Panc1 (cell line): ENCODE results near the gene SMIM29. TPM values are rescaled to one million over a fixed set of nuclear protein-coding genes. Genes with fewer than 3 reads are reported as not detected.
A peak's percentile ranks its signal among the peaks of the same experiment; 100 is the strongest.

Source experiments
- ATAC-seq: fragments of 200-7000 bp; cut with Tn5 transposase; 2 replicates; pipeline ENCODE4 v1.9.1; 2020; ENCODE audit warnings: mild to moderate bottlenecking, moderate library complexity
- BruUV-seq: library from RNA; stranded (reverse); fragments of 400-500 nt; replicated peaks from 2 replicates; lab custom pipeline; 2021; lab: Mats Ljungman, UMichigan
- CTCF ChIA-PET: fragments of 300-600 bp; sonication (Branson Sonifier 250); formaldehyde crosslinking; loops from one replicate; lab custom pipeline; 2022; ENCODE audit warnings: antibody characterized with exemption; lab: Charles Lee
- POLR2A ChIA-PET: fragments of 300-600 bp; sonication (Branson Sonifier 250); formaldehyde crosslinking; loops from one replicate; lab custom pipeline; 2022; ENCODE audit warnings: antibody characterized with exemption; lab: Charles Lee
- DNase-seq: peaks from one replicate; pipeline ENCODE4 v3.0.0-alpha.2; 2010; ENCODE audit warnings: low read depth, low spot score
- H3K27ac ChIP-seq: 2 replicates; pipeline ENCODE4 v1.5.1; 2011; ENCODE audit warnings: mild to moderate bottlenecking, low read length, inconsistent platforms
- H3K27me3 ChIP-seq: fragments of 200-500 bp; sonication (Bioruptor generic); 2 replicates; pipeline ENCODE4 v1.6.0; 2014; ENCODE audit warnings: low read length, inconsistent platforms; ENCODE audit not compliant: control insufficient read depth, insufficient read depth
- H3K36me3 ChIP-seq: fragments of 200-500 bp; sonication (Bioruptor generic); 2 replicates; pipeline ENCODE4 v1.5.1; 2014; ENCODE audit warnings: inconsistent platforms, mild to moderate bottlenecking, low read length, moderate library complexity; ENCODE audit not compliant: control insufficient read depth, insufficient read depth
- H3K4me1 ChIP-seq: 2 replicates; pipeline ENCODE4 v1.5.1; 2011; ENCODE audit warnings: inconsistent platforms, mild to moderate bottlenecking, low read length, moderate library complexity; ENCODE audit not compliant: control insufficient read depth, insufficient read depth
- H3K4me3 ChIP-seq, 2 experiments: 2 replicates each; pipeline ENCODE4 v1.5.1; 2011 to 2012; ENCODE audit warnings: low read depth in 2 of 2, low read length in 2 of 2, mild to moderate bottlenecking in 2 of 2, inconsistent platforms in 1 of 2, moderate library complexity in 1 of 2
- H3K9me3 ChIP-seq: fragments of 200-500 bp; sonication (Bioruptor generic); 2 replicates; pipeline ENCODE4 v1.5.1; 2014; ENCODE audit warnings: low read depth, mild to moderate bottlenecking, inconsistent platforms, low read length, moderate library complexity; ENCODE audit not compliant: control insufficient read depth, insufficient read depth
- CTCF ChIP-seq: fragments of 450-650 bp; IDR thresholded peaks from 2 replicates; pipeline ENCODE4 v1.5.1; 2017; ENCODE audit warnings: mild to moderate bottlenecking
- POLR2AphosphoS5 ChIP-seq: IDR thresholded peaks from 2 replicates; pipeline ENCODE4 v1.6.1; 2012; ENCODE audit warnings: mild to moderate bottlenecking, low read depth, low read length, moderate library complexity
- SIN3A ChIP-seq: IDR thresholded peaks from 2 replicates; pipeline ENCODE4 v1.6.1; 2012; ENCODE audit warnings: low read depth, mild to moderate bottlenecking, low read length, moderate library complexity, borderline replicate concordance; ENCODE audit not compliant: insufficient read depth
- TCF7L2 ChIP-seq: IDR thresholded peaks from 2 replicates; pipeline ENCODE4 v1.6.1; 2011; ENCODE audit warnings: mild to moderate bottlenecking, low read depth, low read length, inconsistent platforms
- in situ Hi-C: cut with HindIII; loops from 2 replicates; pipeline ENCODE4 v1.10.0; 2016; ENCODE audit warnings: low sequenced_read_pairs, low pct_unique_long_range_greater_than_20kb
- intact Hi-C: fragments of 100-400 bp; cut with micrococcal nuclease; formaldehyde crosslinking; loops from one replicate; pipeline ENCODE4 v1.10.0; 2022; ENCODE audit not compliant: unreplicated experiment
- total RNA-seq: library from RNA; stranded (reverse); gene quantifications from one replicate; pipeline ENCODE4 v1.2.1, GENCODE V29; 2021; ENCODE audit not compliant: unreplicated experiment
- TF ChIP-seq, protein P1 (sequence below), 2 experiments: IDR thresholded peaks; 2 replicates each; pipeline ENCODE4 v1.6.1; 2011 to 2012; ENCODE audit warnings: low read depth in 2 of 2, control low read depth in 1 of 2, low read length in 1 of 2, mild to moderate bottlenecking in 1 of 2, moderate library complexity in 1 of 2; ENCODE audit not compliant: insufficient read depth in 1 of 2

The SMIM29 gene
- total RNA-seq, 1 experiment from 2014 or later = 35.6 TPM

DNA sequence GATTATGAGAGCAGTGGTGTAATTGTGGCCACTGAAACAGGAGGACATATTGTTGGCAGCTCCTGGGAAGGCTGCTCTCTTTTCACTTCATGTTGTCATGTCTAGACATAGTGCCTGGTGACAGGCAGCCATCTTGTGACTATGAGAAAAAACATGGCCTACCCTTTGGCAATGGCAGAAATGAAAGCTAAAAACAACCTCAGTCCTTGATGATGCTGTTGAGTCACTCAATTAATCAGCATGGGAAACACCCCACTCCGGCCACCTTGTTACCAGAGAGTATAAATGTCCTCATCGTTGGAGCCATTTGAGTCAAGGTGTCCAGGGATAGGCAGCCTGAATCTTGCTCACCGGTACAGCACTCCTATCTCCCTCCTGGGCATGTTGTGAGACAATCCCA, 43.3 kb downstream of the SMIM29 start:
- Histone ChIP-seq H3K27ac (no peak overlapping the region), H3K36me3 (no peaks in the 10 kb centered on the region), H3K4me3 (no peak overlapping the region), H3K4me1 (no peaks in the 10 kb centered on the region), H3K9me3 (no peaks in the 10 kb centered on the region), H3K27me3 (no peaks in the 10 kb centered on the region)
- no TSS peak for BruUV-seq
- TF ChIP-seq, protein P1, sequence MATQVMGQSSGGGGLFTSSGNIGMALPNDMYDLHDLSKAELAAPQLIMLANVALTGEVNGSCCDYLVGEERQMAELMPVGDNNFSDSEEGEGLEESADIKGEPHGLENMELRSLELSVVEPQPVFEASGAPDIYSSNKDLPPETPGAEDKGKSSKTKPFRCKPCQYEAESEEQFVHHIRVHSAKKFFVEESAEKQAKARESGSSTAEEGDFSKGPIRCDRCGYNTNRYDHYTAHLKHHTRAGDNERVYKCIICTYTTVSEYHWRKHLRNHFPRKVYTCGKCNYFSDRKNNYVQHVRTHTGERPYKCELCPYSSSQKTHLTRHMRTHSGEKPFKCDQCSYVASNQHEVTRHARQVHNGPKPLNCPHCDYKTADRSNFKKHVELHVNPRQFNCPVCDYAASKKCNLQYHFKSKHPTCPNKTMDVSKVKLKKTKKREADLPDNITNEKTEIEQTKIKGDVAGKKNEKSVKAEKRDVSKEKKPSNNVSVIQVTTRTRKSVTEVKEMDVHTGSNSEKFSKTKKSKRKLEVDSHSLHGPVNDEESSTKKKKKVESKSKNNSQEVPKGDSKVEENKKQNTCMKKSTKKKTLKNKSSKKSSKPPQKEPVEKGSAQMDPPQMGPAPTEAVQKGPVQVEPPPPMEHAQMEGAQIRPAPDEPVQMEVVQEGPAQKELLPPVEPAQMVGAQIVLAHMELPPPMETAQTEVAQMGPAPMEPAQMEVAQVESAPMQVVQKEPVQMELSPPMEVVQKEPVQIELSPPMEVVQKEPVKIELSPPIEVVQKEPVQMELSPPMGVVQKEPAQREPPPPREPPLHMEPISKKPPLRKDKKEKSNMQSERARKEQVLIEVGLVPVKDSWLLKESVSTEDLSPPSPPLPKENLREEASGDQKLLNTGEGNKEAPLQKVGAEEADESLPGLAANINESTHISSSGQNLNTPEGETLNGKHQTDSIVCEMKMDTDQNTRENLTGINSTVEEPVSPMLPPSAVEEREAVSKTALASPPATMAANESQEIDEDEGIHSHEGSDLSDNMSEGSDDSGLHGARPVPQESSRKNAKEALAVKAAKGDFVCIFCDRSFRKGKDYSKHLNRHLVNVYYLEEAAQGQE (IDR thresholded peaks at IDR 0.05; ENCODE audit: insufficient read depth in 1 of 2, low read depth in 2 of 2, low read length in 1 of 2) = no peak
- no peak for TF ChIP-seq POLR2AphosphoS5
- ATAC-seq (peak; percentile 15; the same call in 1 of the 2 replicates), DNase-seq (no peak)
- intact Hi-C loops = no loop called here
- in situ Hi-C loops = no loop called here
- ChIA-PET POLR2A (no interaction called here), CTCF (no interaction called here)

- intact Hi-C loops = no loop called here
- H3K4me3 ChIP-seq = no peak overlapping the region
Measured at GRCh38 chr6:34204693-34205092, 44.1 kb downstream of the SMIM29 start.

More at GRCh38 chr6:34204693-34205092, 44.1 kb downstream of the SMIM29 start:
- H3K27ac ChIP-seq = no peak overlapping the region
- BruUV-seq = no TSS peak
- H3K9me3 ChIP-seq = no peaks in the 10 kb centered on the region
- ChIA-PET POLR2A (no interaction called here), CTCF (no interaction called here)
- H3K36me3 ChIP-seq = no peaks in the 10 kb centered on the region
- H3K27me3 ChIP-seq = no peaks in the 10 kb centered on the region
- H3K4me1 ChIP-seq = no peaks in the 10 kb centered on the region
- DNase-seq = no peak
- no peak for ATAC-seq
- in situ Hi-C loops = no loop called here
- TF ChIP-seq SIN3A = no peak
- TF ChIP-seq TCF7L2 = no peak
- TF ChIP-seq POLR2AphosphoS5 = no peak
- TF ChIP-seq, protein P1 (IDR thresholded peaks at IDR 0.05; ENCODE audit: insufficient read depth in 1 of 2, low read depth in 2 of 2, low read length in 1 of 2) = no peak
- no peak for TF ChIP-seq CTCF
